GM12878 (cell line): Measurements from ENCODE around the gene DDX5.

Source experiments
- EGR1 ChIP-seq, 2 experiments: IDR thresholded peaks; 1 replicate in 1 of 2; 2 replicates in 1 of 2; pipeline ENCODE4 v1.6.1; 2011 to 2012; ENCODE audit warnings: low read depth in 2 of 2, low read length in 2 of 2, borderline replicate concordance in 1 of 2, mild to moderate bottlenecking in 1 of 2, moderate library complexity in 1 of 2
- GABPA ChIP-seq: IDR thresholded peaks from 2 replicates; pipeline ENCODE4 v1.6.1; 2014; ENCODE audit warnings: antibody characterized with exemption, low read depth, mild to moderate bottlenecking, inconsistent platforms
- IKZF2 ChIP-seq, 2 experiments: fragments of 450-650 bp; IDR thresholded peaks; 2 replicates each; pipeline ENCODE4 v1.6.1; 2017; ENCODE audit warnings: mild to moderate bottlenecking in 2 of 2, moderate library complexity in 2 of 2
- KDM1A ChIP-seq: fragments of 200-600 bp; sonication (generic); IDR thresholded peaks from 2 replicates; pipeline ENCODE4 v1.6.1; 2016; ENCODE audit warnings: borderline replicate concordance
- NFYB ChIP-seq: IDR thresholded peaks from 2 replicates; pipeline ENCODE4 v1.6.1; 2011; ENCODE audit warnings: low read depth, mild to moderate bottlenecking, low read length, improper control_type of control experiment, moderate library complexity; ENCODE audit not compliant: insufficient read depth
- POLR2AphosphoS5 ChIP-seq: IDR thresholded peaks from 2 replicates; pipeline ENCODE4 v1.6.1; 2011; ENCODE audit warnings: mild to moderate bottlenecking, low read length, inconsistent platforms
- SUZ12 ChIP-seq: fragments of 200-600 bp; sonication (generic); IDR thresholded peaks from one replicate; pipeline ENCODE4 v1.6.1; 2018; ENCODE audit warnings: antibody characterized with exemption, mild to moderate bottlenecking; ENCODE audit not compliant: unreplicated experiment
- TCF7 ChIP-seq: IDR thresholded peaks from 2 replicates; pipeline ENCODE4 v1.6.1; 2014; ENCODE audit warnings: antibody characterized with exemption, borderline replicate concordance
- ZNF207 ChIP-seq: fragments of 450-650 bp; IDR thresholded peaks from 2 replicates; pipeline ENCODE4 v1.6.1; 2014; ENCODE audit warnings: antibody characterized with exemption, mild to moderate bottlenecking, borderline replicate concordance
- ZNF24 ChIP-seq: fragments of 450-650 bp; IDR thresholded peaks from 2 replicates; pipeline ENCODE4 v1.6.1; 2017; ENCODE audit warnings: antibody characterized with exemption, mild to moderate bottlenecking
- TF ChIP-seq, protein P1 (sequence below): IDR thresholded peaks from 2 replicates; pipeline ENCODE4 v1.6.1; 2012; ENCODE audit warnings: mild to moderate bottlenecking, low read depth, low read length
- TF ChIP-seq, protein P2 (sequence below), 3 experiments: IDR thresholded peaks in 2 of 3; conservative IDR thresholded peaks in 1 of 3; 2 replicates each; pipeline ENCODE4 v1.5.1; 2011; ENCODE audit warnings: low read depth in 3 of 3, low read length in 3 of 3, mild to moderate bottlenecking in 3 of 3, control low read depth in 2 of 3, moderate library complexity in 2 of 3, inconsistent platforms in 1 of 3, mixed read lengths in 1 of 3; ENCODE audit not compliant: control insufficient read depth in 2 of 3, insufficient read depth in 1 of 3; ENCODE audit errors: extremely low read depth in 1 of 3
- TF ChIP-seq, protein P3 (sequence below): IDR thresholded peaks from 2 replicates; pipeline ENCODE4 v1.6.1; 2011; ENCODE audit warnings: low read depth, mild to moderate bottlenecking, low read length, moderate library complexity, borderline replicate concordance; ENCODE audit errors: extremely low read depth

DNA sequence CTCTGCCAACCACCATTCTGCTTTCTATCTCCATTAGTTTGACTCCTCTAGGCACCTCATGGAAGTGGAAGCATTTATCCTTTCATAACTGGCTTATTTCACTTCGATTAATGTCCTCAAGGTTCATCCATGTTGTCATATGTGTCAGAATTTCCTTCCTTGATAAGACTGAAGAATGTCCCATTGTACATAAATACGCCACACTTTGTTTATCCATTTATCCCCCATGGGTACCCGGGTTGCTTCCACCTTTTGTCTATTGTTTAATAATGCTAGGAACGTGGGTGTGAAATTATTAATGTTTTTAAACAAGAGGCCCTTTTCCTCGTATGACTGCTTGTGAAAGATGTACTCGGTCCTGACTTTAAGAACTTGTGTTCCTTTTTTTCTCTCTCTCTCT, 44.3 kb downstream of the DDX5 start:
- TF ChIP-seq, protein P1, sequence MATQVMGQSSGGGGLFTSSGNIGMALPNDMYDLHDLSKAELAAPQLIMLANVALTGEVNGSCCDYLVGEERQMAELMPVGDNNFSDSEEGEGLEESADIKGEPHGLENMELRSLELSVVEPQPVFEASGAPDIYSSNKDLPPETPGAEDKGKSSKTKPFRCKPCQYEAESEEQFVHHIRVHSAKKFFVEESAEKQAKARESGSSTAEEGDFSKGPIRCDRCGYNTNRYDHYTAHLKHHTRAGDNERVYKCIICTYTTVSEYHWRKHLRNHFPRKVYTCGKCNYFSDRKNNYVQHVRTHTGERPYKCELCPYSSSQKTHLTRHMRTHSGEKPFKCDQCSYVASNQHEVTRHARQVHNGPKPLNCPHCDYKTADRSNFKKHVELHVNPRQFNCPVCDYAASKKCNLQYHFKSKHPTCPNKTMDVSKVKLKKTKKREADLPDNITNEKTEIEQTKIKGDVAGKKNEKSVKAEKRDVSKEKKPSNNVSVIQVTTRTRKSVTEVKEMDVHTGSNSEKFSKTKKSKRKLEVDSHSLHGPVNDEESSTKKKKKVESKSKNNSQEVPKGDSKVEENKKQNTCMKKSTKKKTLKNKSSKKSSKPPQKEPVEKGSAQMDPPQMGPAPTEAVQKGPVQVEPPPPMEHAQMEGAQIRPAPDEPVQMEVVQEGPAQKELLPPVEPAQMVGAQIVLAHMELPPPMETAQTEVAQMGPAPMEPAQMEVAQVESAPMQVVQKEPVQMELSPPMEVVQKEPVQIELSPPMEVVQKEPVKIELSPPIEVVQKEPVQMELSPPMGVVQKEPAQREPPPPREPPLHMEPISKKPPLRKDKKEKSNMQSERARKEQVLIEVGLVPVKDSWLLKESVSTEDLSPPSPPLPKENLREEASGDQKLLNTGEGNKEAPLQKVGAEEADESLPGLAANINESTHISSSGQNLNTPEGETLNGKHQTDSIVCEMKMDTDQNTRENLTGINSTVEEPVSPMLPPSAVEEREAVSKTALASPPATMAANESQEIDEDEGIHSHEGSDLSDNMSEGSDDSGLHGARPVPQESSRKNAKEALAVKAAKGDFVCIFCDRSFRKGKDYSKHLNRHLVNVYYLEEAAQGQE = no peak
- TF ChIP-seq, protein P2, sequence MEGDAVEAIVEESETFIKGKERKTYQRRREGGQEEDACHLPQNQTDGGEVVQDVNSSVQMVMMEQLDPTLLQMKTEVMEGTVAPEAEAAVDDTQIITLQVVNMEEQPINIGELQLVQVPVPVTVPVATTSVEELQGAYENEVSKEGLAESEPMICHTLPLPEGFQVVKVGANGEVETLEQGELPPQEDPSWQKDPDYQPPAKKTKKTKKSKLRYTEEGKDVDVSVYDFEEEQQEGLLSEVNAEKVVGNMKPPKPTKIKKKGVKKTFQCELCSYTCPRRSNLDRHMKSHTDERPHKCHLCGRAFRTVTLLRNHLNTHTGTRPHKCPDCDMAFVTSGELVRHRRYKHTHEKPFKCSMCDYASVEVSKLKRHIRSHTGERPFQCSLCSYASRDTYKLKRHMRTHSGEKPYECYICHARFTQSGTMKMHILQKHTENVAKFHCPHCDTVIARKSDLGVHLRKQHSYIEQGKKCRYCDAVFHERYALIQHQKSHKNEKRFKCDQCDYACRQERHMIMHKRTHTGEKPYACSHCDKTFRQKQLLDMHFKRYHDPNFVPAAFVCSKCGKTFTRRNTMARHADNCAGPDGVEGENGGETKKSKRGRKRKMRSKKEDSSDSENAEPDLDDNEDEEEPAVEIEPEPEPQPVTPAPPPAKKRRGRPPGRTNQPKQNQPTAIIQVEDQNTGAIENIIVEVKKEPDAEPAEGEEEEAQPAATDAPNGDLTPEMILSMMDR (IDR thresholded peaks at IDR 0.05 in 2 of 3, conservative IDR thresholded peaks at IDR 0.05 in 1 of 3; ENCODE audit: control insufficient read depth in 2 of 3, extremely low read depth in 1 of 3, insufficient read depth in 1 of 3, low read depth in 3 of 3, low read length in 3 of 3) = no peak
- no peak for TF ChIP-seq ZNF207
- TF ChIP-seq, protein P3, sequence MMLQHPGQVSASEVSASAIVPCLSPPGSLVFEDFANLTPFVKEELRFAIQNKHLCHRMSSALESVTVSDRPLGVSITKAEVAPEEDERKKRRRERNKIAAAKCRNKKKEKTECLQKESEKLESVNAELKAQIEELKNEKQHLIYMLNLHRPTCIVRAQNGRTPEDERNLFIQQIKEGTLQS = no peak
- no peak for TF ChIP-seq TCF7
- no peak for TF ChIP-seq POLR2AphosphoS5
- no peak for TF ChIP-seq ZNF24
- no peak for TF ChIP-seq GABPA
- no peak for TF ChIP-seq IKZF2 (IDR thresholded peaks at IDR 0.05)
- no peak for TF ChIP-seq KDM1A
- no peak for TF ChIP-seq EGR1 (IDR thresholded peaks at IDR 0.05; ENCODE audit: borderline replicate concordance in 1 of 2, low read depth in 2 of 2, low read length in 2 of 2)
- no peak for TF ChIP-seq SUZ12
- TF ChIP-seq NFYB = no peak
